ENCODE results near the gene RHOXF1.
"Not testable (repeated sequence)": the region's sequence is repeated elsewhere in the genome, so short reads cannot be mapped to it uniquely, and the experiment has no call there.

Gene RHOXF1

DNA sequence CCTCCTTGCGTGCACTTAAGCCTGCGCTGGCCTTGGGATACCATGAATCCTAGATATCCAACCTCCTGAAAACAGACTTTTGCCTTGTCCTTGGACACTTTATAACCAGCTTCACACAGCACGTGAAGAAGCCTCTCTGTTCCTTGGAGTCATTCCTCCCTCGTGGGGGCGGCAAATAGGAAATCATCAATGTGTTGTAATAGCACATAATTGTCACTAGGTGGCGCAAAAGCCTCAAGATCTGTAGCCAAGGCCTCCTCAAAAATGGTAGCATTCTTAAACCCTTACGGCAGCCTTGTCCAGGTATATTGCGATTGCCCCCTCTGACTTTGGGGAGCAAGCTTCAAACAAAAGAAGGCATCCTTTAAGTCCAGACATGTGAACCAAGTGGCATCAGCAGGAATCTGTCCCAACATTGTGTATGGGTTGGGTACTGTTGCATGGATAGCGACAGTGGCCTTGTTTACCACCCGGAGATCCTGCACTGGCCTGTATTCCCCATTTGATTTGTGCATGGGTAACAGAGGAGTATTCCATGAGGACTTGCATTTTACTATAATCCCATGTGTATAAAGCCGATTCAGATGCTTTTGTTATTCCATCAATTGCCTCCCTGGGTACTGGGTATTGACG lies 30.0 kb downstream of the RHOXF1 start:
- not testable (repeated sequence) for DNase-seq

DNA sequence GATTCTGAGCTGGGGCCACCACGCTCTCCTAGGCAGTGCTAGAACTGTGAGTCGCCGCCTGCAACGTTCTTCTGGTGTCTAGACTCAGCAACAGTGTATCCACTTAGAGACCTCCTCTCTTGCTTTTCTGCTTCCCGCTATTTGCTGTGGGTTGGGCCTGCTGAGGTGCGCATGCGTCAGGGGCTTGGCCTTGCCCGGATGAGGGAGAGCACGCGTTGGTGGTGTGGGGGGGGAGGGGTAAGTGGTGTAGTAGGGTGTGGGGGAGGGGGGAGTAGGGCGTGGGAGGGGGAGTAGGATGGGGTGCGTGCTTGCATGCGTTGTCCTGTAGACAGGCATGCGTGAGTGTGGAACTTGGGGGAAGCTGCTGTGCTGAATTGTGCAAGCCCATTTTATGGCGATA lies 38.1 kb downstream of the RHOXF1 start, which contains the start of gene RHOXF2B:
Gene RHOXF2B (minus strand): TSS at position 101 of the 400 bp plus-strand sequence. CDS start 138 bp downstream, outside the sequence.
- not testable (repeated sequence) for DNase-seq

DNA sequence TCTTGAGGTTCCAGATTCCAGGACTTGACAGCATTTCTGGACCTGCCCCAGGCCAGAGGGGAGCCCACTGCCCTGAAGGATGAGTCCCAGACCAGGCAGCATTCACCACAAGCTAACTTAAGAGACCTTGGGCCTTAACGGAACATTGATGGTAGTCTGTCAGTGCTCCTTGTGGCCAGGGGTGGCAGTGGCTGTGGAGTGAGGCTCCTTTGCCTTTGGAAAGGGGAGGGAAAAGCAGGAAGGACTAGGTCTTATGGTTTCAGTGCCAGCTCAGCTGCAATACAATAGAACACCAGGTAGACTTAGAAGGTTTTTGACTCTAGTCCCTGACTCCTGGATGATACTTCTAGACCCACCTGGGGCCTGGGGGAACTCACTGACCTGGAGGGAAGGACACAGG lies 49.5 kb downstream of the RHOXF1 start:
- not testable (repeated sequence) for DNase-seq

Measured in inflammatory macrophage (primary cell).